SU-DHL-6 (cell line): ENCODE measurements around the gene KLHL22.

Experiments used
- H2AFZ ChIP-seq: fragments of 200-600 bp; sonication (generic); 2 replicates; pipeline ENCODE4 v1.6.1; 2014; ENCODE audit warnings: low read depth, mild to moderate bottlenecking, moderate library complexity, mixed read lengths, antibody characterized with exemption, low read length; ENCODE audit not compliant: severe bottlenecking
- H3F3A ChIP-seq: fragments of 200-600 bp; shearing (Covaris generic); 2 replicates; pipeline ENCODE4 v1.6.0; 2016; ENCODE audit warnings: antibody characterized with exemption, mild to moderate bottlenecking; ENCODE audit not compliant: insufficient read depth
- H3K27ac ChIP-seq: fragments of 200-600 bp; sonication (generic); 2 replicates; pipeline ENCODE4 v1.5.1; 2016; ENCODE audit warnings: low read depth, mild to moderate bottlenecking, low read length, moderate library complexity, mixed read lengths
- H3K27me3 ChIP-seq: fragments of 200-600 bp; sonication (generic), shearing (Covaris generic); 2 replicates; pipeline ENCODE4 v1.6.0; 2014; ENCODE audit warnings: mild to moderate bottlenecking, low read length
- H3K36me3 ChIP-seq: fragments of 200-600 bp; sonication (generic); 2 replicates; pipeline ENCODE4 v1.6.1; 2014; ENCODE audit warnings: mild to moderate bottlenecking, low read length, mixed read lengths
- H3K4me2 ChIP-seq: fragments of 300-600, 200-600 bp; shearing (Covaris generic), sonication (generic); 2 replicates; pipeline ENCODE4 v1.6.0; 2014; ENCODE audit warnings: low read length, low read depth, mild to moderate bottlenecking; ENCODE audit not compliant: poor library complexity, severe bottlenecking
- H3K4me3 ChIP-seq: fragments of 200-600 bp; sonication (generic); 2 replicates; pipeline ENCODE4 v1.5.1; 2014; ENCODE audit warnings: antibody characterized with exemption, low read length, mild to moderate bottlenecking, mixed read lengths; ENCODE audit not compliant: insufficient read depth, poor library complexity, severe bottlenecking
- H3K79me2 ChIP-seq: fragments of 200-600 bp; sonication (generic); 2 replicates; pipeline ENCODE4 v1.6.1; 2014; ENCODE audit warnings: mild to moderate bottlenecking, low read length, moderate library complexity; ENCODE audit not compliant: insufficient read depth
- H3K9ac ChIP-seq: fragments of 200-600 bp; sonication (generic); 2 replicates; pipeline ENCODE4 v1.7.0; 2014; ENCODE audit warnings: mild to moderate bottlenecking, low read length
- H3K9me2 ChIP-seq: fragments of 200-600 bp; sonication (generic); replicated peaks from 2 replicates; pipeline ENCODE4 v1.6.1; 2014; ENCODE audit warnings: low read length; ENCODE audit not compliant: insufficient read depth
- H3K9me3 ChIP-seq: fragments of 200-600 bp; sonication (generic); 2 replicates; pipeline ENCODE4 v1.6.1; 2014; ENCODE audit warnings: low read length, mixed read lengths; ENCODE audit not compliant: insufficient read depth
- H4K20me1 ChIP-seq: fragments of 200-600 bp; sonication (generic); 2 replicates; pipeline ENCODE4 v1.6.1; 2014; ENCODE audit warnings: low read depth, mild to moderate bottlenecking, antibody characterized with exemption, low read length, moderate library complexity, mixed read lengths
- EZH2phosphoT487 ChIP-seq: fragments of 200-600 bp; sonication (generic), shearing (Covaris generic); conservative IDR thresholded peaks from 2 replicates; pipeline ENCODE4 v1.6.1; 2018; ENCODE audit warnings: mild to moderate bottlenecking, antibody characterized with exemption, low read length, moderate library complexity, mixed read lengths
- TF ChIP-seq, protein P1 (sequence below): fragments of 200-600 bp; sonication (generic); IDR thresholded peaks from one replicate; pipeline ENCODE4 v1.5.1; 2017; ENCODE audit warnings: antibody characterized with exemption, mild to moderate bottlenecking, low read length, moderate library complexity; ENCODE audit not compliant: insufficient read depth, poor library complexity, severe bottlenecking

KLHL22 gene

DNA sequence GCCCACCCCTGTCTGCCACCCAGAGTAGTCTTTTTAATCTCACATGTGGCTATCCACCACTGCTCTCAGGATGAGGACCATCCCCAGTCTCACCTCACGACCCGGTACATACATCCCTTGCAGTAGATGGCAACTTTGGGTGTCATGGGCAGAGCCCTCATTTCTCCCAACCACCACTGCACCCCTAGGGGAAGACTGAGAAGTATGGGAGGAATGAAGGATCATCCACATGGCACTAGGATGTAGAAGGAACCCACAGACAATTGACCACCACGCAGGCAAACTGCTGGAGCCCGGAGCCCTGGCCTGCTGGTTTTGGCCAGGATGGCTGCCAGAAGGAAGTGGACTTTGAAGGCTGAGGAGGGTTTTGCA lies 56.1 kb downstream of the KLHL22 start:
- H3K4me3 ChIP-seq = no peak overlapping the region
- TF ChIP-seq, protein P1, sequence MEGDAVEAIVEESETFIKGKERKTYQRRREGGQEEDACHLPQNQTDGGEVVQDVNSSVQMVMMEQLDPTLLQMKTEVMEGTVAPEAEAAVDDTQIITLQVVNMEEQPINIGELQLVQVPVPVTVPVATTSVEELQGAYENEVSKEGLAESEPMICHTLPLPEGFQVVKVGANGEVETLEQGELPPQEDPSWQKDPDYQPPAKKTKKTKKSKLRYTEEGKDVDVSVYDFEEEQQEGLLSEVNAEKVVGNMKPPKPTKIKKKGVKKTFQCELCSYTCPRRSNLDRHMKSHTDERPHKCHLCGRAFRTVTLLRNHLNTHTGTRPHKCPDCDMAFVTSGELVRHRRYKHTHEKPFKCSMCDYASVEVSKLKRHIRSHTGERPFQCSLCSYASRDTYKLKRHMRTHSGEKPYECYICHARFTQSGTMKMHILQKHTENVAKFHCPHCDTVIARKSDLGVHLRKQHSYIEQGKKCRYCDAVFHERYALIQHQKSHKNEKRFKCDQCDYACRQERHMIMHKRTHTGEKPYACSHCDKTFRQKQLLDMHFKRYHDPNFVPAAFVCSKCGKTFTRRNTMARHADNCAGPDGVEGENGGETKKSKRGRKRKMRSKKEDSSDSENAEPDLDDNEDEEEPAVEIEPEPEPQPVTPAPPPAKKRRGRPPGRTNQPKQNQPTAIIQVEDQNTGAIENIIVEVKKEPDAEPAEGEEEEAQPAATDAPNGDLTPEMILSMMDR = no peak
- no peak for TF ChIP-seq EZH2phosphoT487
- H3K9me3 ChIP-seq = no peaks in the 10 kb centered on the region
- no peak overlapping the region for H2AFZ ChIP-seq
- H3K9ac ChIP-seq = no peak overlapping the region
- H3F3A ChIP-seq = no peaks in the 10 kb centered on the region
- no peaks in the 10 kb centered on the region for H3K27me3 ChIP-seq
- no peak overlapping the region for H3K27ac ChIP-seq
- H3K36me3 ChIP-seq = no peaks in the 10 kb centered on the region
- no peaks in the 10 kb centered on the region for H3K79me2 ChIP-seq
- H4K20me1 ChIP-seq = no peaks in the 10 kb centered on the region
- no peak overlapping the region for H3K4me2 ChIP-seq
- H3K9me2 ChIP-seq = no peaks in the 10 kb centered on the region

DNA sequence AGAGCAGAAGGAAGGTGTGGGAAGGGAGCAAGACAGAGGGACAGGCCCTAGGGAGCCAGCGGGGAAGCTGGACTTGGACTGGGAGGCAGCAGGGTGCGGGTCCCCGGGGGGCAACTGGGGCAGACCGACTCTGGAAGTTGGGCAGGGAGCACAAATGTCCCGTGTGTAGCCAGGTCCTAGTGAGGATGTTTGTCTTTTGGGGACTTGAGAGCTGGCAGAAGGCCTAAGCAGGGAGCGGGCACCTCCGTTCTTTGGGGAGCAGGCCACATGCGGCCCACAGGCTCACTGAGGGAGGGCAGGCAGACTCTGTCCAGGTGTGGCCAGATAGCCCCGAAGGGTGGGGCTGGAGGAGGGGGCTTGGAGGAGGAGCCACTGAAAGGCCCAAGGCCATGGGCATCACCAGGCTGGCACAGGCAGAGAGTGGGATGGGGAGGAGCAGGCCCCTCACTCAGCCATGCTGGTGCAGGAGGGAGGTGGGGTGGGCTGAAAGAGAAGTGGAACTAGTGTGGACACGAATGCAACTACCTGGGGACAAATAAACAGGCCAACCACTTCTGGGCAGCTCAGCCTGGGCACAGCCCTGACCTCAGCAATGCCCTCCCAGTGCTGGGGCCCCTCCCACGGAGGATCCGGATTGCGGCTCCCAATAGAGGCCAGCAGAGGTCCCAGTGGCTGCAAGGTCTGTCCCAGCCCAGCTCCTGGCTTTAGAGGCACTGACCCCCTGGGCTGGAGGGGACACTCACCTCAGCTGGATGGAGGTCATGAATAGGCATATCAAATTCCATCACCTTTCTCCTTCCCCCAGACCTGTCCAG lies 56.7 kb downstream of the KLHL22 start:
- H3K27ac ChIP-seq = no peak overlapping the region
- no peaks in the 10 kb centered on the region for H3K9me2 ChIP-seq
- no peaks in the 10 kb centered on the region for H4K20me1 ChIP-seq
- no peak overlapping the region for H3K9ac ChIP-seq
- no peaks in the 10 kb centered on the region for H3K27me3 ChIP-seq
- H2AFZ ChIP-seq = no peak overlapping the region
- H3K36me3 ChIP-seq = no peaks in the 10 kb centered on the region
- H3K4me2 ChIP-seq = no peak overlapping the region
- no peaks in the 10 kb centered on the region for H3K79me2 ChIP-seq
- H3K4me3 ChIP-seq = no peak overlapping the region
- H3F3A ChIP-seq = no peaks in the 10 kb centered on the region
- no peaks in the 10 kb centered on the region for H3K9me3 ChIP-seq
- TF ChIP-seq, protein P1 = no peak
- TF ChIP-seq EZH2phosphoT487 = no peak

DNA sequence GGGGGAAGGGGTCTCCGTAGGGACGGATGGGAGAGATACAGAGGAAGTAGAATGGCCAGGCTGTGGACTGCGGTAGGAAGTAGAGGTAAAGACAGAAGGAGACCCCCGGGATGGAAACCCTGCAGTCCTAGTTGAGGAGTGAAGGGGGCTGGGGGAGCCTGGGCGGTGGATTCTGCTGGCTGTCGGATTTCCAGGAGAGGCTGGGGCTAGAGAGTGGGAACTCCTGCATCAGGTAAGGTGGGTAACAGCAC lies 57.2 kb downstream of the KLHL22 start:
- H2AFZ ChIP-seq = no peak overlapping the region
- no peaks in the 10 kb centered on the region for H3K9me2 ChIP-seq
- H4K20me1 ChIP-seq = no peaks in the 10 kb centered on the region
- H3K36me3 ChIP-seq = no peaks in the 10 kb centered on the region
- H3K4me3 ChIP-seq = no peak overlapping the region
- H3K79me2 ChIP-seq = no peaks in the 10 kb centered on the region
- no peak for TF ChIP-seq EZH2phosphoT487
- TF ChIP-seq, protein P1 = no peak
- H3K27me3 ChIP-seq = no peaks in the 10 kb centered on the region
- no peak overlapping the region for H3K9ac ChIP-seq
- H3K4me2 ChIP-seq = no peak overlapping the region
- H3F3A ChIP-seq = no peaks in the 10 kb centered on the region
- H3K27ac ChIP-seq = no peak overlapping the region
- H3K9me3 ChIP-seq = no peaks in the 10 kb centered on the region
